Upper lobe of right lung (tissue), 1 donor: Measurements from ENCODE around the gene MDH1B. TPM values are rescaled to one million over a fixed set of nuclear protein-coding genes. Genes with fewer than 3 reads are reported as not detected.

ENCODE experiments used
- ATAC-seq: fragments of 200-7000 bp; cut with Tn5 transposase; one replicate; pipeline ENCODE4 v1.9.1; 2020; ENCODE audit warnings: mild to moderate bottlenecking, moderate library complexity
- DNase-seq: peaks from one replicate; pipeline ENCODE4 v3.0.0-alpha.2; 2020
- H3K27ac ChIP-seq: fragments of 200-600 bp; one replicate; pipeline ENCODE4 v1.8.0; 2022
- H3K27me3 ChIP-seq: fragments of 200-600 bp; one replicate; pipeline ENCODE4 v1.8.0; 2022; ENCODE audit warnings: mild to moderate bottlenecking
- H3K36me3 ChIP-seq: fragments of 200-600 bp; one replicate; pipeline ENCODE4 v1.8.0; 2022
- H3K4me1 ChIP-seq: fragments of 200-600 bp; one replicate; pipeline ENCODE4 v1.8.0; 2022
- H3K4me3 ChIP-seq: fragments of 200-600 bp; one replicate; pipeline ENCODE4 v1.8.0; 2022; ENCODE audit warnings: mild to moderate bottlenecking
- H3K9me3 ChIP-seq: fragments of 200-600 bp; one replicate; pipeline ENCODE4 v1.8.0; 2022
- intact Hi-C: fragments of 100-400 bp; cut with DNase I; formaldehyde crosslinking; loops from one replicate; pipeline ENCODE4 v1.11.0; 2022
- total RNA-seq: library from RNA; stranded (reverse); fragmentation: NEBNext Ultra II Directional; extraction: Animal tissue kit (Norgen Biotek cat#: 25700); gene quantifications from one replicate; pipeline ENCODE4 v1.2.1, GENCODE V29; 2021
- TF ChIP-seq, protein P1 (sequence below): fragments of 200-600 bp; IDR thresholded peaks from one replicate; pipeline ENCODE4 v1.8.0; 2022; ENCODE audit warnings: antibody characterized with exemption
- donor health status: DM: no; HTN: yes; CAD: no; lungs with severe emphysema.

MDH1B gene
- total RNA-seq, 1 donor from 2014 or later, result 0.26 TPM

DNA sequence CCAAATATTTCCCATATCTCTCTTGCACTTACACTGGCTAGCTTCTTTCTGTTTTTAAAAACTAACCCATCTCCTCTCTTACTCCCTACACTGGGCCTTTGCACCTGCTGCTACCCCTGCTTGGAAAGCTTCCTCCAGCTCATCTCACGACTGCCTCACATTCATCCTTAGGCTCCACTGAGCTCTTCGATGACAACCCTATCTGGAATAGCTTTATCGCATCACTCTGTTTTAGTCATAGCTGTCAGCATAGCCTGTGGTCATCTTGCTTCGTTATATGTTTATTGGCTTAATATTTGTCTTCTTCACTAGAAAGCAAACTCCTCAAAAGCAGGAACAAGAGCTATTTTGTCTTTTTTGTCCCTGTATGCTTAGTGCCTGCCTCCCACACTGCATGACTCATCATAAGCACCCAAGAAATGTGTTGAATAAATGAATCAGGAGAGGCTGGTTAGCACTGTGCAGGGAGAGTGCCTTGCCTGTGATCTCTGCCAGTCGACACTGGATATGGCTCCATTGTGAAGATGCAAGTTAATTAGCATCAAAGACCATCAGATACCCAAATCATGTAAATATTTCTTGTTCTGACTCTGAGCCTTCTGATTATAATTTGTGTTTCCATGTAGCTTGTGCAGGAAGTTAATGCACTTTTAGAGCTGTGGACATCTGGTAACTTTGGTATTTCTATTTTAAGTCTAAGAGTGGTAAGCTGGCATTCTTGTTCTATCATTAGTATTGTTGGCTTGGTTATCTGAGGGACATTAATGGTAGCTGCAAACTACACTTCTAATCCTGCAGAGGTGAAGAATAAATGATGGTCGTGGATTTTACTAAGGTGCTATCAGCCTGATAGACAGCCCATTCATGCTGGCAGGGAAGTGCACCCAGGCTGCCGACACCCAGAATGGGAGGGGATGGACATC lies 36.6 kb downstream of the MDH1B start:
- Histone ChIP-seq H3K9me3 (no peaks in the 10 kb centered on the region), H3K4me1 (no peaks in the 10 kb centered on the region), H3K36me3 (no peaks in the 10 kb centered on the region), H3K27ac (no peak overlapping the region), H3K27me3 (no peaks in the 10 kb centered on the region), H3K4me3 (no peak overlapping the region)
- DNase-seq (no peak), ATAC-seq (no peak)
- intact Hi-C loops, result no loop called here
- TF ChIP-seq, protein P1, sequence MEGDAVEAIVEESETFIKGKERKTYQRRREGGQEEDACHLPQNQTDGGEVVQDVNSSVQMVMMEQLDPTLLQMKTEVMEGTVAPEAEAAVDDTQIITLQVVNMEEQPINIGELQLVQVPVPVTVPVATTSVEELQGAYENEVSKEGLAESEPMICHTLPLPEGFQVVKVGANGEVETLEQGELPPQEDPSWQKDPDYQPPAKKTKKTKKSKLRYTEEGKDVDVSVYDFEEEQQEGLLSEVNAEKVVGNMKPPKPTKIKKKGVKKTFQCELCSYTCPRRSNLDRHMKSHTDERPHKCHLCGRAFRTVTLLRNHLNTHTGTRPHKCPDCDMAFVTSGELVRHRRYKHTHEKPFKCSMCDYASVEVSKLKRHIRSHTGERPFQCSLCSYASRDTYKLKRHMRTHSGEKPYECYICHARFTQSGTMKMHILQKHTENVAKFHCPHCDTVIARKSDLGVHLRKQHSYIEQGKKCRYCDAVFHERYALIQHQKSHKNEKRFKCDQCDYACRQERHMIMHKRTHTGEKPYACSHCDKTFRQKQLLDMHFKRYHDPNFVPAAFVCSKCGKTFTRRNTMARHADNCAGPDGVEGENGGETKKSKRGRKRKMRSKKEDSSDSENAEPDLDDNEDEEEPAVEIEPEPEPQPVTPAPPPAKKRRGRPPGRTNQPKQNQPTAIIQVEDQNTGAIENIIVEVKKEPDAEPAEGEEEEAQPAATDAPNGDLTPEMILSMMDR, result no peak

DNA sequence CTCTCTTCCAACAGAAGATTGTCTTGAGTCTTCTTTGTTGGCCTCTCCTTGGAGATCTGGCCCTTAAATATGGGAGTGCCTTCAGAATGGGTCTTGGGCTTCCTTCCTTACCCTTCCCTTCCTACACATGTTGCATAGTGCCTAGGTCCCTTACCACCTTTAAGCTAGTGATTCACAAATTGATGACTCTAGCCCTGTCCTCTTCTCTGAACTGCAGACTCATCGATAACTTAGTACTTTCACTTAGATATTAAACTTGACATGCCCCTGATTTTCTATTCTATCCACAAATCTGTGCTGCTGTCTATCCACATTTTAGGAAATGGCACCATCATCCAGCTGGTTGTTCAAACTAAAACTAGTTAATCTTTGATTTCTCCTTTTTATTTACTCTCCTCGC lies 37.8 kb downstream of the MDH1B start:
- Histone ChIP-seq H3K36me3 (no peaks in the 10 kb centered on the region), H3K4me3 (no peak overlapping the region), H3K9me3 (no peaks in the 10 kb centered on the region), H3K27me3 (no peaks in the 10 kb centered on the region), H3K27ac (no peak overlapping the region), H3K4me1 (no peaks in the 10 kb centered on the region)
- TF ChIP-seq, protein P1, result no peak
- intact Hi-C loops, result no loop called here
- DNase-seq (no peak), ATAC-seq (no peak)

DNA sequence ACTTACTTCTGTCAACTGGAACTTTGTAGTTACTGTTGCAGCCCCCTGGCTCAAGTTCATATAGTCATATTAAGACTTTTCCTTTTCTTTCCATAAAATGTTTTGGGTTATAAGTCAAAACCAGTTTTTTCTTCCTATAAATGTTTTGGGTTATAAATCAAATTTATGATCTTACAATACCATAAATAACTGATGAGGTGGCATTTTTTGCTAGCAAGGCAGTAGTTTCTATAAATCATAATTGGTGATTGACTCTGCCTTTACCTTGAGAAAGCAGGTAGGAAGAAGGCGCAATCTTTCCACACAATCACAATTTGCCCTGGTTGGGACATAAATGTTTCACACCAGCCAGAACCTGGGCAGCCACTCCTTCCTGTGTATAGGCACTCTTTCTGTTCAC lies 41.8 kb downstream of the MDH1B start:
- ATAC-seq, result no peak
- TF ChIP-seq, protein P1, result no peak
- no peak overlapping the region for H3K27ac ChIP-seq
- H3K4me1 ChIP-seq, result no peaks in the 10 kb centered on the region
- no peaks in the 10 kb centered on the region for H3K36me3 ChIP-seq
- H3K27me3 ChIP-seq, result no peaks in the 10 kb centered on the region
- intact Hi-C loops, result no loop called here
- H3K9me3 ChIP-seq, result no peaks in the 10 kb centered on the region
- DNase-seq, result no peak
- H3K4me3 ChIP-seq, result no peak overlapping the region

DNA sequence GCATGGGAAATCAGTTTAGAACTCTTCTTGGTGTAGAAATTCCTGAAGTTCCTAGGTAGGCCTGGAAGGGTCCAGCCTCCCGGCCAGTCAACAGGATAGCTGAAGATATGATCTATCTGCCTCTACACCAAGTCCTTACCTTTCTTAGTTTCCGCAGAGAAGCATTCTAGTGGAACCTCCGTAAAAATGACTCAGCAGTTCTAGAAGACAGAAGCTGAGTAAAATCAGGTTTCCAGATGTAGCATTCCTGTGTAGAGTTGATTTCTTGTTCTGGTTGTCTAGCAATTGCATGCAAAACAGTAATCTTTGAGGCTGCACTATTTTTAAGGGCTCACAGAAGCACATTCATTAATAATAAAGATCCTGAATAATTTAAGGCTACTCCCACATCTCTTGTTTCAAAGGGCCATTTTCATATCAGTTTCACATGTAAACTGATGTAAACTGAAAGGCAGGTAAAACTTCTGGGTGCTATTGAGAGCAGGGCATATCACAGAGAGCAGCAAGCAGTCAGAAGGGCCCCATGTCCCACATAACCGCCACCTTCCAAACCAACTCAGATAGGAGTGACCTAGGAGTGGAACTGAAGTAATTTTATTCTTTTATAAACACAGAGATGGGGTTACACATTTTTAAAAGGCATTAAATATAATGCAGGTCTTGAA lies 43.7 kb downstream of the MDH1B start:
- H3K27ac ChIP-seq, result no peak overlapping the region
- no peak for ATAC-seq
- intact Hi-C loops, result no loop called here

DNA sequence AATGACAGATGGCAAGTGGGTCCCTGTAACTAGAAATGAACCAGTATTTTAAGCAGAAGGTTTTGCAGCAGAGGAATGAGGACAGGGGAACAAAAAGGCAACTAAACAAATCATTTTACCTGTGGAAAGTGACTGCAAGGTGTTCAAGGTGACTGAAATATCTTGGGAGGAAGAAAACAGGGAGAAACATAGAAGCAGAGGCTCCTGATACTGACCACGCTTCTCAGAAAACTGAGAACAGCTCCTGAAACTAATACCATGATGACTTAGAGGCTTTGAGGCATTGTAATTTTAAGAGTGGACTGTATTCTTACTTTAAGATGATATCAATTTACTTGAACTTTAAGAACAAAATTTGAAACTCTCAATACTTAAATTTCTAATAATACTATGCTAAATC lies 46.8 kb downstream of the MDH1B start, which contains the start of gene DYTN:
DYTN (minus strand) TSS at position 101 of the 400 bp plus-strand sequence. CDS start 117 bp downstream, outside the sequence.
- H3K36me3 ChIP-seq, result no peaks in the 10 kb centered on the region
- H3K9me3 ChIP-seq, result no peaks in the 10 kb centered on the region
- intact Hi-C loops, result no loop called here
- no peak within 1 kb of the TSS for H3K27ac ChIP-seq
- H3K27me3 ChIP-seq, result no peaks in the 10 kb centered on the region
- DNase-seq (no peak), ATAC-seq (no peak)
- no peak within 1 kb of the TSS for H3K4me3 ChIP-seq
- H3K4me1 ChIP-seq, result no peaks in the 10 kb centered on the region
- TF ChIP-seq, protein P1, result no peak

More for the DNA sequence above, 43.7 kb downstream of the MDH1B start:
- H3K9me3 ChIP-seq, result no peaks in the 10 kb centered on the region
- DNase-seq, result no peak
- no peaks in the 10 kb centered on the region for H3K4me1 ChIP-seq
- H3K4me3 ChIP-seq, result no peak overlapping the region
- H3K27me3 ChIP-seq, result no peaks in the 10 kb centered on the region
- H3K36me3 ChIP-seq, result no peaks in the 10 kb centered on the region
- TF ChIP-seq, protein P1, result no peak
